Thymus (tissue), 11 donors: ENCODE data around the gene SLC30A4. TPM values are rescaled to one million over a fixed set of nuclear protein-coding genes. Genes with fewer than 3 reads are reported as not detected.

Experiments
- DNase-seq, 9 donors: peaks; one replicate each; pipeline ENCODE4 v3.0.0-alpha.2; 2013; ENCODE audit warnings: low spot score in 9 of 9, low read depth in 6 of 9, missing footprints in 1 of 9
- H3K27ac ChIP-seq, 2 donors: one replicate each; pipeline ENCODE4 v1.5.1; 2013; ENCODE audit warnings: control low read depth in 1 of 2, low read depth in 1 of 2, low read length in 1 of 2, mild to moderate bottlenecking in 1 of 2, moderate library complexity in 1 of 2
- H3K27me3 ChIP-seq, 2 donors: one replicate each; pipeline ENCODE4 v1.5.1; 2013; ENCODE audit warnings: low read length in 1 of 2; ENCODE audit not compliant: control insufficient read depth in 2 of 2, insufficient read depth in 1 of 2
- H3K36me3 ChIP-seq, 2 donors: one replicate each; pipeline ENCODE4 v1.5.1; 2013; ENCODE audit warnings: low read length in 1 of 2, mild to moderate bottlenecking in 1 of 2, moderate library complexity in 1 of 2; ENCODE audit not compliant: control insufficient read depth in 2 of 2, insufficient read depth in 2 of 2
- H3K4me1 ChIP-seq, 2 donors: one replicate each; pipeline ENCODE4 v1.5.1; 2013; ENCODE audit warnings: low read length in 2 of 2; ENCODE audit not compliant: control insufficient read depth in 2 of 2, insufficient read depth in 2 of 2
- H3K4me3 ChIP-seq, 2 donors: one replicate each; pipeline ENCODE4 v1.5.1; 2013; ENCODE audit warnings: low read length in 2 of 2, control low read depth in 1 of 2, mild to moderate bottlenecking in 1 of 2
- H3K9me3 ChIP-seq, 2 donors: one replicate each; pipeline ENCODE4 v1.5.1; 2013; ENCODE audit warnings: low read length in 1 of 2, mild to moderate bottlenecking in 1 of 2; ENCODE audit not compliant: control insufficient read depth in 2 of 2, insufficient read depth in 1 of 2
- WGBS: extraction: QIAGEN DNeasy Blood & Tissue Kit; methylation state at CpG from one replicate; pipeline ENCODE4 v1.1.7; 2013; 5-methylcytosine and 5-hydroxymethylcytosine counted together
- polyA plus RNA-seq: library from polyadenylated mRNA; stranded (reverse); fragments of 200-250 nt; gene quantifications from one replicate; pipeline ENCODE4 v1.2.3, GENCODE V29; 2013
- total RNA-seq: library from RNA; stranded (reverse); fragments of 120-200 nt; gene quantifications from one replicate; pipeline ENCODE4 v1.2.4, GENCODE V29; 2013
- donor health status: healthy.

The SLC30A4 gene
- total and polyA plus RNA-seq, 2 donors, result 1.2 to 2.9 TPM

DNA sequence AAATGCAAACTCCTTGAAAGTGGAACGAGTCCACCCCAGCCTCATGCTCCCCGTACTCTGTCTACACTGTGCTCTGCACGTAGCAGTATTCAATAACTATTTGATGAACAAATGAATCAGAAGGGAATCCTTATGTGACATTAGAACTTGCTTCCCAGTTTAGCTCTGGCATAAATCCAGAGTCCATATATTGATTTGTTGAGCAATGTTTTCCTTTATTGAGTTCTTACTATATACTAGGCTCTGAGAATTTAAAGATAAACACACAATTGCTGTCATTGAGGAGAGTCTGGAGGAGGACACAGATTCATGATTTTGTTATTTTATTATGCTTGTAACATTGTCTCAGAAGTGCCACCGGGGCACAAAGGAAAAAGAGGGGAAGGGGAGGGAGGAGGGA, 73.2 kb downstream of the SLC30A4 start:
- no peak for DNase-seq
- Histone ChIP-seq H3K27me3 (no peaks in the 10 kb centered on the region), H3K27ac (no peak overlapping the region), H3K9me3 (no peaks in the 10 kb centered on the region), H3K4me1 (peaks cover 0 to 1% of the 10 kb centered on the region in 2 donors), H3K36me3 (no peaks in the 10 kb centered on the region), H3K4me3 (no peak overlapping the region)
- 96% methylated on average over 4 of the region's 4 CpGs for WGBS

DNA sequence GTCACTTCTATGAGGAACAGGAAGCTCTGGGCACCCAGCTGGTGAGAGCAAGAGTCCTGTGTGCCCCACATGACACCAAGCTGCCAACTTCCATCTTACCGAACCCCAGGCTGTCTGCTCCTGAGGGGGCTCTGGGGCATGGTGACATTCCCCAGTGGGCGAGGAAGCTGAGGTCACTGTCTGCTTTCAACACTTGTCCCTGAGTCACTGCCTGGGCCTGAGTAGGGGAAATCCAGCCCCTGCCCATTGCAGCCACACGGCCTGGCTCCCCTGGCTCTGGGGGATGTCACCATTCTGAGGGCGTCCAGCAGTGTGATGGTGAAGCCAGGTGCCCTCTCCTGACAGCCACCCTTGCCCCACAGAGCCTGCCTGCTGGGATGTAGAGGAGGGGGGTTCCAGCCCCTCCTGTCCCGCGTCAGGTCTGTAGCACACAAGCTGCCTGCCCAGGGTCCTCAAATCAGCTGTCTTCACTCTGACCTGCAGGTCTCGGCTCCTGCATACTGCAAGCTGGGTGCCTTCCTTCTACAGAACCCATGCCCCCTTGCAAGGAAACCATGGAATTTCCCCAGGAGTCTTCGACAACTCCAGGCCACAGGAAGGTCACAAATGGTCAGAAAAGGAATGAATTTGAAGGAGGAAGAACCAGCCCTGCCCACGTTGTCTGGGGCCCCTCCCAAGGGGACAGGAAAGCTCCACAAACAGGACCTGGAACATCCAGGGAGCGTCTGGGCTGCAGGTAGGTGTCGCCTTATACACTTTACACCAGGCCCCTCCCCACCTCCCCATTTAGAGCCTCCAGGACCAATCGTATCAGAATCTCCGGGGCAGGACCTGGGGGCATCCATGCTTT, 74.3 kb downstream of the SLC30A4 start:
- no peaks in the 10 kb centered on the region for H3K36me3 ChIP-seq
- DNase-seq, result no peak
- whole genome bisulfite sequencing, result 89% methylated on average over 13 of the region's 13 CpGs
- H3K4me3 ChIP-seq, result no peak overlapping the region
- H3K4me1 ChIP-seq, result no peaks in the 10 kb centered on the region
- H3K27me3 ChIP-seq, result no peaks in the 10 kb centered on the region
- H3K9me3 ChIP-seq, result no peaks in the 10 kb centered on the region
- H3K27ac ChIP-seq, result no peak overlapping the region

DNA sequence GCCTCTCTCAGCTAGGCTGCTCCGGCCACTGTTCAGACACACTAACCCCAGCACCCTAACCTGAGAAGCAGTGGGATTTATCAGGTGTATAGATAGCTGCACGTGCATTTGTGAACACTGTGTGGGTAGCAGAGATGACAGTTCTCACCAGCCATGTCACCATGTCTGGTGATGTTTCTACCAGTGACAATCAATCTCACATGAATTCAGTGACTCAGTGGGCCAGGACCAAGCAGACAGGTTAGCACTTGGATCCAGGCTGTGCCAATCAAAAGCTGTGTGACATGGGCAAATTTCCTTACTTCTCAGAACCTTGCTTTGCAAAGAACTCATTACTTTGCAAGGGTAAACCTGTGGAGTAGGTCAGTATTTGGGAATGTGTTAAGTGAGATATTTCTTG, 78.9 kb downstream of the SLC30A4 start:
- Histone ChIP-seq H3K4me3 (no peak overlapping the region), H3K4me1 (no peaks in the 10 kb centered on the region), H3K27ac (no peak overlapping the region), H3K9me3 (no peaks in the 10 kb centered on the region), H3K27me3 (no peaks in the 10 kb centered on the region), H3K36me3 (no peaks in the 10 kb centered on the region)
- WGBS, result 93% methylated on average over 2 of the region's 2 CpGs
- no peak for DNase-seq

DNA sequence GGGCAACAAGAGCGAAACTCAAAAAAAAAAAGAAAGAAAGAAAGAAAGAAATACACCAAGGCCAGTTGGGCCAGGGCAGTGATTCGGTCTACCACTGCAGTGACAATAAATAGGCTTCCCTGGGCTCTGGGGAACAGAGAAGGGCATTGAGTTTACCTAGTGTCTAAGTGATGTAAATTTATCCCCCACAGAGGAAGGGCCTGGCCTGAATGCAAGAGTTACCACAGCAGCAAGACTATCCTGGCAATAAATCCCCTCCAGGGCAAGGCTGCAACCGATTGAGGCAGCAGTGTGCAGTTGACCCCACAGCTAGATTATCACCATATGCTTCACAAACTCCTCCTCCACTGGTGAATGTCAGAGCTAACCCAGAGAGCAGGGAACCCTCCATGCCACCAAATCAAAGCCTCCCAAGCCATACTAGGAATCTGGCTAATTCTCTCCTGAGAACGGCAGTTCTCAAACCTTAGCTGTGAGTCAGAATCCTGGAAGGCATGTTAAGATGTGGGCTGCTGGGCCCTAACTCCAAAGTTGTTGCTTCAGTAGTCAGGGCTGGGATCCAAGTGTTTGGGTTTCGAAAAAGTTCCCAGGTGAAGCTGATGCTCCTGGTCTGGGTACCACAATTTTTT, 79.9 kb downstream of the SLC30A4 start:
- H3K4me3 ChIP-seq, result no peak overlapping the region
- H3K27ac ChIP-seq, result no peak overlapping the region
- no peaks in the 10 kb centered on the region for H3K27me3 ChIP-seq
- no peaks in the 10 kb centered on the region for H3K9me3 ChIP-seq
- no peaks in the 10 kb centered on the region for H3K36me3 ChIP-seq
- 95% methylated on average over 5 of the region's 5 CpGs for WGBS
- H3K4me1 ChIP-seq, result no peaks in the 10 kb centered on the region
- DNase-seq, result no peak

DNA sequence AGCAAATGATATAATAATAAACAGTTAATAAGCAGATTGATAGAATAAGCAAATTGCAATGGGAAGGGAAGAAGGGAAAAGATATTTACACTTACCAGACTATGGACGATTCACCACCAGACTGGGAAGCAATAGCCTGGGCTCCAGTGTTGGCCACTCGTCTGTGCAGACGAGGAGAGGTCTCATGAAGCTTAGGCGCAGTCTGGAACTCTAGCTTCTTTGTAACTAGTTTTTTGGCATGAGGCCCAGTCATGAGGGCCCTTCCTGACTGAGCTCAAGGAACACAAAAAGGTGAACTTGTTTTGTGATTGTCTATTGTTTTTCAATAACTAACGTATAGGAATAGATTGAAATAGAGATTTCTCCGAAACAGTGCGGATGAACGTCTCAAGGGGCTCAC, 80.9 kb downstream of the SLC30A4 start:
- Histone ChIP-seq H3K36me3 (no peaks in the 10 kb centered on the region), H3K9me3 (no peaks in the 10 kb centered on the region), H3K4me3 (no peak overlapping the region), H3K27me3 (no peaks in the 10 kb centered on the region), H3K4me1 (no peaks in the 10 kb centered on the region), H3K27ac (no peak overlapping the region)
- WGBS, result 93% methylated on average over 8 of the region's 8 CpGs
- DNase-seq, result no peak

DNA sequence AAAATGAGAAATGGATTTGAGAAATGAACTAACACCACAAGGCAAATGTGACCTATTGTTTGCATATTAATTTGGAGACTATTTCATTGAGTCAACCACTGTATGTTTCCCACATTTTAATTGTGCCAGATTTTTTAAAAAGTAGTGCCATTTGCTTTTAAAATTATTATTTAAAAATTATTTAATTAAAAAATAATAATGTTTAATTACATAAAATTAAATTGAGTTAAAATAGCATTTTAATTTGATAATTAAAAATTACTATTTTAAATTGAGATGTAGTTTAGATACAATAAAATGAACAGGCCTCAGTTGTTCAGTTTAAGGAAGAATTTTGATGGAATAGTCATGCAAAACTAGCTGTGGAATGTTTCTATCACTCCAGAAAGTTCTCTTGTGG, 81.5 kb downstream of the SLC30A4 start:
- H3K36me3 ChIP-seq, result no peaks in the 10 kb centered on the region
- H3K27ac ChIP-seq, result no peak overlapping the region
- no peaks in the 10 kb centered on the region for H3K9me3 ChIP-seq
- no peaks in the 10 kb centered on the region for H3K27me3 ChIP-seq
- no peak for DNase-seq
- H3K4me1 ChIP-seq, result no peaks in the 10 kb centered on the region
- H3K4me3 ChIP-seq, result no peak overlapping the region

DNA sequence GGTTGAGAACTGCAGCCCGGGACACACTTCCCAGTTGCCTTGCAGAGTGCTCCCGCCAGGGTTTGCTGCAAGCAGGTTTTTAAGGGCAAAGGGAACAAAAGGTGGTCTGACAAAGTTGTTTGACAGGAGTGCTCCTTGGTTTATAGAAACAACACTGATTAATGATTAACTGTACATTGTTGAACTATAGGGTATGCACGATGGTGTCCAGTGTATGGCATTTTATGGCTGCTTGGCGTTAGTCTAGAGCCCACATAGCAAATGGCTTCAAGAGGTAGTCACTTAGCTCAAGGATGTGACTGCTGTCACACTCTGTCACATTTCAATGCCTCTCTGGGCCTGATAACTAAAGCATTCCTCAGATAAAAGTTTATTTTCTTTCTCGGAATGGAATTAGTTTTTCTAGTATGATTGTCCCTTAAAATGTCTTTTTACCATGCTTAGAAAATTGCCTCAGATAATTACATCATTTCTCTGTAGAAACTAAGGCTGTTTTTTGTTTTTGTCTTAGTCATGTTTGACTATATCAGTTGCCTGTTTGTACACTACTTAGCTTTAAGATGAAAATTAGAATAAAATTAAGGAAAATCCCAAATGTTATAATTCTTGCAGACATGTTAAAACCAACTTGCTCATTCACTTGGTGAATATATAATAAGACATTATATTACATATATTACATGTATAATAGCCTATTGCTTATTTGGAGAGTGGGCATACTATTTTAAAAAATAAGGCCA, 82.9 kb downstream of the SLC30A4 start:
- no peak overlapping the region for H3K27ac ChIP-seq
- H3K36me3 ChIP-seq, result no peaks in the 10 kb centered on the region
- H3K4me3 ChIP-seq, result no peak overlapping the region
- no peaks in the 10 kb centered on the region for H3K27me3 ChIP-seq
- H3K4me1 ChIP-seq, result no peaks in the 10 kb centered on the region
- no peaks in the 10 kb centered on the region for H3K9me3 ChIP-seq
- DNase-seq, result no peak
- 96% methylated on average over 5 of the region's 5 CpGs for WGBS

DNA sequence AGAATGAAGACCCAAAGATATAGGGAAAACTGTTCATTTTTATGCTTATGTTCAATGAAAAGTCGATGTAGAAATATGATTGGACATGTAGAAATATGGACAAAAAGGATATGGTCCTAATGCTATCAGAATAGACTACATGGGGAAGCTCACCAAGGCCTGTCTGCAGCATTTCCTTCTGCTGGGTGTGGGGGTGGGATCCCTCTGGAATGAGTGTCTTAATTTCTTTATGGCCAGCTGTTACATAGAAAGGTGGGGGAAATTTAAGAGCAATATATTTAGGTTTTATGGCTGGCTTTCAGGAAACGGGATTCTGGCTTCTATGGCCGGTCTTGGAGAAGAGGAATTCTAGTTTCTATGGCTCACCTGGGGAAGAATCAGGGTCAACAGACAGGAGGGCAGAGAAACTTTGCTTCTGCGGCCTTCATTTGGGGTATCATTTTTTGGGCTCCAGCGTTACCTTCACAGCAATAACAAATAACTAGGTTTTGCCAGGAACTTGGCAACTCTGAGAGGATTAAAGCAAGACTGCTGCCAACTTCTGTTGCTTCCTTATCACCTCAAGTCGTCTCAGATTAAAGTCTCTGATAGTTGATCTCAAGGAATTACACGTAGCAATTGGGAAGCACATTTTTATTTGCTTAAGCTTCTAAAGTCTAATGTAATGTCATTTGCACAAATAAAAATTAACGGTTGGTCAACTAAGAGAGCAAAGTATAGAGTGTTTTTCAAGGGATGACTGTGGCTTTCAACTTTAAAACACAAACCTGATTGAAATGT, 87.2 kb downstream of the SLC30A4 start:
- H3K4me1 ChIP-seq, result peaks cover 0 to 2% of the 10 kb centered on the region in 2 donors
- no peak for DNase-seq
- no peaks in the 10 kb centered on the region for H3K9me3 ChIP-seq
- no peaks in the 10 kb centered on the region for H3K36me3 ChIP-seq
- H3K4me3 ChIP-seq, result no peak overlapping the region
- H3K27ac ChIP-seq, result no peak overlapping the region
- peaks cover 2 to 10% of the 10 kb centered on the region in 2 donors for H3K27me3 ChIP-seq
- 91% methylated on average over 8 of the region's 8 CpGs for WGBS
